IMR-90 (cell line): ENCODE data around the gene CDH1. TPM values are rescaled to one million over a fixed set of nuclear protein-coding genes. Genes with fewer than 3 reads are reported as not detected.

Source experiments
- ATAC-seq: fragments of 200-7000 bp; cut with Tn5 transposase; 2 replicates; pipeline ENCODE4 v1.9.1; 2020; ENCODE audit warnings: low read depth, mild to moderate bottlenecking, moderate library complexity
- BruUV-seq: library from RNA; stranded (reverse); fragments of 400-500 nt; replicated peaks from 2 replicates; lab custom pipeline; 2021; lab: Mats Ljungman, UMichigan
- CTCF ChIA-PET: fragments of 300-600 bp; formaldehyde crosslinking; extraction: SDS; loops from one replicate; lab custom pipeline; 2021; ENCODE audit warnings: antibody characterized with exemption; lab: Yijun Ruan, JAX
- POLR2A ChIA-PET: fragments of 300-600 bp; sonication (Branson Sonifier 250); formaldehyde crosslinking; loops from one replicate; lab custom pipeline; 2022; ENCODE audit warnings: antibody characterized with exemption; ENCODE audit not compliant: unreplicated experiment; lab: Charles Lee
- DNase-seq: peaks from one replicate; pipeline ENCODE4 v3.0.0; 2013
- H2AFZ ChIP-seq: replicated peaks from 2 replicates; pipeline ENCODE3; 2013; ENCODE audit warnings: low read length, mild to moderate bottlenecking; ENCODE audit not compliant: poor library complexity
- H2AK5ac ChIP-seq: 2 replicates; pipeline ENCODE4 v1.6.1; 2013; ENCODE audit warnings: low read depth, low read length, inconsistent platforms
- H2AK9ac ChIP-seq: replicated peaks from 2 replicates; pipeline ENCODE3; 2013; ENCODE audit warnings: mild to moderate bottlenecking, low read depth, low read length, moderate library complexity; ENCODE audit not compliant: poor library complexity
- H2BK120ac ChIP-seq: 2 replicates; pipeline ENCODE4 v1.6.1; 2013; ENCODE audit warnings: low read depth, low read length, inconsistent platforms
- H2BK15ac ChIP-seq: 3 replicates; pipeline ENCODE4 v1.6.1; 2013; ENCODE audit warnings: low read depth, low read length, inconsistent platforms
- H2BK20ac ChIP-seq: 2 replicates; pipeline ENCODE4 v1.6.1; 2013; ENCODE audit warnings: low read depth, mild to moderate bottlenecking, inconsistent platforms, low read length, moderate library complexity
- H2BK5ac ChIP-seq: 2 replicates; pipeline ENCODE4 v1.6.1; 2013; ENCODE audit warnings: mild to moderate bottlenecking, low read depth, low read length, inconsistent platforms; ENCODE audit not compliant: poor library complexity, severe bottlenecking
- H3K14ac ChIP-seq: replicated peaks from 2 replicates; pipeline ENCODE4 v1.6.1; 2013; ENCODE audit warnings: low read depth, low read length, inconsistent platforms
- H3K18ac ChIP-seq: 2 replicates; pipeline ENCODE4 v1.6.1; 2013; ENCODE audit warnings: low read depth, low read length, control low read depth
- H3K23ac ChIP-seq: 2 replicates; pipeline ENCODE4 v1.6.1; 2013; ENCODE audit warnings: low read depth, low read length, inconsistent platforms
- H3K27ac ChIP-seq: 2 replicates; pipeline ENCODE4 v1.5.1; 2013; ENCODE audit warnings: mild to moderate bottlenecking, control low read depth, low read length; ENCODE audit not compliant: insufficient read depth
- H3K27me3 ChIP-seq: 2 replicates; pipeline ENCODE4 v1.6.1; 2013; ENCODE audit warnings: low read length; ENCODE audit not compliant: control insufficient read depth, insufficient read depth
- H3K36me3 ChIP-seq: 2 replicates; pipeline ENCODE4 v1.6.1; 2013; ENCODE audit warnings: low read length, mixed read lengths; ENCODE audit not compliant: control insufficient read depth, insufficient read depth
- H3K4ac ChIP-seq: 2 replicates; pipeline ENCODE4 v1.6.1; 2013; ENCODE audit warnings: low read depth, low read length, inconsistent platforms
- H3K4me1 ChIP-seq: 2 replicates; pipeline ENCODE4 v1.6.1; 2013; ENCODE audit warnings: low read length, mixed read lengths; ENCODE audit not compliant: control insufficient read depth, insufficient read depth
- H3K4me2 ChIP-seq: 2 replicates; pipeline ENCODE4 v1.6.1; 2013; ENCODE audit warnings: low read depth, mild to moderate bottlenecking, control low read depth, low read length, moderate library complexity
- H3K4me3 ChIP-seq: 2 replicates; pipeline ENCODE4 v1.5.1; 2013; ENCODE audit warnings: low read depth, mild to moderate bottlenecking, control low read depth, low read length, moderate library complexity; ENCODE audit not compliant: insufficient read depth
- H3K56ac ChIP-seq: 2 replicates; pipeline ENCODE4 v1.6.1; 2013; ENCODE audit warnings: low read length, inconsistent platforms; ENCODE audit not compliant: insufficient read depth; ENCODE audit errors: extremely low read depth
- H3K79me1 ChIP-seq, 2 experiments: 2 replicates each; pipeline ENCODE4 v1.6.1; 2013; ENCODE audit warnings: low read length in 2 of 2, inconsistent platforms in 1 of 2, low read depth in 1 of 2
- H3K9ac ChIP-seq: 2 replicates; pipeline ENCODE4 v1.6.1; 2013; ENCODE audit warnings: low read depth, low read length, control low read depth
- H3K9me1 ChIP-seq: 2 replicates; pipeline ENCODE4 v1.6.1; 2013; ENCODE audit warnings: low read length, inconsistent platforms; ENCODE audit not compliant: insufficient read depth
- H3K9me3 ChIP-seq: 2 replicates; pipeline ENCODE4 v1.6.1; 2013; ENCODE audit warnings: low read length; ENCODE audit not compliant: control insufficient read depth, insufficient read depth
- H4K20me1 ChIP-seq: 2 replicates; pipeline ENCODE4 v1.6.1; 2013; ENCODE audit warnings: low read length, inconsistent platforms; ENCODE audit not compliant: insufficient read depth
- H4K5ac ChIP-seq: 2 replicates; pipeline ENCODE4 v1.6.1; 2013; ENCODE audit warnings: mild to moderate bottlenecking, low read depth, low read length, control low read depth
- H4K8ac ChIP-seq, 2 experiments: 2 replicates each; pipeline ENCODE4 v1.6.1; 2013; ENCODE audit warnings: low read depth in 2 of 2, low read length in 2 of 2, control low read depth in 1 of 2, inconsistent platforms in 1 of 2
- H4K91ac ChIP-seq: 2 replicates; pipeline ENCODE4 v1.6.1; 2013; ENCODE audit warnings: low read depth, low read length, inconsistent platforms; ENCODE audit not compliant: insufficient read depth
- BHLHE40 ChIP-seq: fragments of 150-350 bp; IDR thresholded peaks from 2 replicates; pipeline ENCODE4 v1.6.1; 2016; ENCODE audit warnings: mild to moderate bottlenecking, low read depth, low read length
- CEBPB ChIP-seq: IDR thresholded peaks from 2 replicates; pipeline ENCODE4 v1.6.1; 2012; ENCODE audit warnings: low read depth, low read length, improper control_type of control experiment
- CHD1 ChIP-seq: IDR thresholded peaks from 2 replicates; pipeline ENCODE4 v1.6.1; 2012; ENCODE audit warnings: low read depth, low read length, improper control_type of control experiment
- CTCF ChIP-seq: conservative IDR thresholded peaks from 2 replicates; pipeline ENCODE4 v1.5.1; 2012; ENCODE audit warnings: mild to moderate bottlenecking, low read depth, low read length, improper control_type of control experiment
- ELK1 ChIP-seq: fragments of 150-350 bp; IDR thresholded peaks from 2 replicates; pipeline ENCODE4 v1.6.1; 2016; ENCODE audit warnings: low read depth, mild to moderate bottlenecking, low read length, moderate library complexity, borderline replicate concordance
- FOS ChIP-seq: fragments of 150-350 bp; IDR thresholded peaks from 2 replicates; pipeline ENCODE4 v1.6.1; 2016; ENCODE audit warnings: low read depth, low read length
- MAFK ChIP-seq: IDR thresholded peaks from 2 replicates; pipeline ENCODE4 v1.6.1; 2012; ENCODE audit warnings: low read depth, low read length, improper control_type of control experiment
- MAZ ChIP-seq: IDR thresholded peaks from 2 replicates; pipeline ENCODE4 v1.6.1; 2012; ENCODE audit warnings: low read depth, mild to moderate bottlenecking, low read length, improper control_type of control experiment, moderate library complexity, borderline replicate concordance
- MXI1 ChIP-seq: IDR thresholded peaks from 2 replicates; pipeline ENCODE4 v1.6.1; 2012; ENCODE audit warnings: low read depth, mild to moderate bottlenecking, low read length, moderate library complexity, borderline replicate concordance
- NFE2L2 ChIP-seq: fragments of 150-350 bp; IDR thresholded peaks from 2 replicates; pipeline ENCODE4 v1.6.1; 2016; ENCODE audit warnings: low read depth, mild to moderate bottlenecking, low read length
- POLR2A ChIP-seq: IDR thresholded peaks from 2 replicates; pipeline ENCODE4 v1.6.1; 2012; ENCODE audit warnings: mild to moderate bottlenecking, low read depth, low read length
- RAD21 ChIP-seq: IDR thresholded peaks from 2 replicates; pipeline ENCODE4 v1.6.1; 2012; ENCODE audit warnings: low read length, improper control_type of control experiment
- RCOR1 ChIP-seq: IDR thresholded peaks from 2 replicates; pipeline ENCODE4 v1.6.1; 2012; ENCODE audit warnings: mild to moderate bottlenecking, low read length, improper control_type of control experiment; ENCODE audit not compliant: insufficient replicate concordance
- RFX5 ChIP-seq: IDR thresholded peaks from 2 replicates; pipeline ENCODE4 v1.8.0; 2012; ENCODE audit warnings: low read depth, mild to moderate bottlenecking, low read length, moderate library complexity
- SMC3 ChIP-seq: fragments of 150-350 bp; IDR thresholded peaks from 2 replicates; pipeline ENCODE4 v1.6.1; 2016; ENCODE audit warnings: low read depth, mild to moderate bottlenecking, antibody characterized with exemption, low read length, moderate library complexity
- USF2 ChIP-seq: fragments of 150-350 bp; IDR thresholded peaks from 2 replicates; pipeline ENCODE4 v1.6.1; 2017; ENCODE audit warnings: mild to moderate bottlenecking, antibody characterized with exemption, low read length, low read depth
- dilution Hi-C: fragments of 300-500 bp; cut with HindIII; formaldehyde crosslinking; loops from one replicate; pipeline ENCODE4 v1.14.3; 2018; ENCODE audit warnings: low sequenced_read_pairs; ENCODE audit not compliant: unreplicated experiment
- in situ Hi-C: fragments of 300-500 bp; cut with MboI; formaldehyde crosslinking; loops from 3 replicates; pipeline ENCODE4 v1.14.3; 2019; ENCODE audit warnings: low sequenced_read_pairs, inconsistent platforms, mixed read lengths
- intact Hi-C: fragments of 100-400 bp; cut with micrococcal nuclease; formaldehyde crosslinking; loops from 2 replicates; pipeline ENCODE4 v1.10.0; 2022
- polyA plus RNA-seq, 3 experiments: library from polyadenylated mRNA; depleted of rRNA; stranded (reverse); fragments of >200 nt; gene quantifications; 2 replicates each; pipeline ENCODE4 v1.2.3, GENCODE V29; 2012; ENCODE audit warnings: low replicate concordance in 1 of 3
- total RNA-seq: library from RNA; depleted of rRNA; stranded (reverse); fragments of >200 nt; gene quantifications from 2 replicates; pipeline ENCODE4 v1.2.3, GENCODE V29; 2012

Gene CDH1
- total and polyA plus RNA-seq, 2 of the 4 experiments (the other 2 are of a cell fraction): under 0.01 TPM; not detected in 1

GRCh38 chr16:68746951-68747350, 9.9 kb downstream of the CDH1 start:
- CTCF ChIA-PET: no interaction called here
- DNase-seq: no peak

More at GRCh38 chr16:68746951-68747350, 9.9 kb downstream of the CDH1 start:
- intact Hi-C loops: no loop called here
- Histone ChIP-seq H3K56ac (no peak overlapping the region), H4K20me1 (no peaks in the 10 kb centered on the region), H2BK5ac (no peak overlapping the region), H3K18ac (no peak overlapping the region), H4K8ac (no peak overlapping the region), H2AK5ac (no peak overlapping the region), H2BK15ac (no peak overlapping the region), H3K9me1 (no peaks in the 10 kb centered on the region), H3K4me1 (no peaks in the 10 kb centered on the region), H3K23ac (no peak overlapping the region), H2BK120ac (no peak overlapping the region), H4K5ac (no peak overlapping the region), H3K36me3 (no peaks in the 10 kb centered on the region), H3K4me2 (no peak overlapping the region), H4K91ac (no peak overlapping the region), H3K27me3 (peaks cover 25% of the 10 kb centered on the region), H3K79me1 (no peaks in the 10 kb centered on the region), H3K4ac (no peak overlapping the region), H3K9me3 (no peaks in the 10 kb centered on the region), H3K27ac (no peak overlapping the region), H3K4me3 (no peak overlapping the region), H3K14ac (no peak overlapping the region), H3K9ac (no peak overlapping the region), H2AK9ac (no peak overlapping the region), H2BK20ac (no peak overlapping the region), H2AFZ (no peak overlapping the region)
- POLR2A ChIA-PET: no interaction called here
- BruUV-seq: no TSS peak
- dilution Hi-C loops: no loop called here
- no peak for ATAC-seq
- no peak for TF ChIP-seq CEBPB
- no peak for TF ChIP-seq BHLHE40
- no peak for TF ChIP-seq CHD1
- no peak for TF ChIP-seq ELK1
- no peak for TF ChIP-seq MAFK
- TF ChIP-seq USF2: no peak
- no peak for TF ChIP-seq RFX5
- TF ChIP-seq FOS: no peak
- TF ChIP-seq MAZ: no peak
- no peak for TF ChIP-seq MXI1
- no peak for TF ChIP-seq RCOR1
- no peak for TF ChIP-seq POLR2A
- TF ChIP-seq RAD21: no peak
- no peak for TF ChIP-seq NFE2L2
- no peak for TF ChIP-seq SMC3
- TF ChIP-seq CTCF: no peak
- in situ Hi-C loops: no loop called here
